AG09319 (cell line): ENCODE measurements around the gene SMYD3.

Source experiments
- DNase-seq: peaks from one replicate; pipeline ENCODE4 v3.0.0-alpha.2; 2010; ENCODE audit warnings: low read depth; ENCODE audit errors: extremely low read depth
- CTCF ChIP-seq: IDR thresholded peaks from 2 replicates; pipeline ENCODE4 v1.5.1; 2011; ENCODE audit warnings: low read depth, mild to moderate bottlenecking, inconsistent platforms, low read length, moderate library complexity

SMYD3 gene

GRCh38 chr1:245809361-245809760 is 697.7 kb downstream of the SMYD3 start:
- no peak for TF ChIP-seq CTCF
- DNase-seq, result no peak

- no peak for TF ChIP-seq CTCF
- DNase-seq, result no peak
These were observed 698.9 kb downstream of the SMYD3 start for GRCh38 chr1:245807954-245808719.

- DNase-seq, result no peak
- no peak for TF ChIP-seq CTCF
These were observed 699.8 kb downstream of the SMYD3 start for GRCh38 chr1:245807306-245807705.

- no peak for TF ChIP-seq CTCF
- no peak for DNase-seq
These were observed 701.5 kb downstream of the SMYD3 start for GRCh38 chr1:245805532-245805931.

- TF ChIP-seq CTCF, result no peak
These were observed 702.4 kb downstream of the SMYD3 start for GRCh38 chr1:245804696-245805095.

GRCh38 chr1:245803666-245804037 is 703.4 kb downstream of the SMYD3 start:
- no peak for TF ChIP-seq CTCF
- DNase-seq, result no peak

More at GRCh38 chr1:245804696-245805095, 702.4 kb downstream of the SMYD3 start:
- no peak for DNase-seq

GRCh38 chr1:245802941-245803665 is 704.0 kb downstream of the SMYD3 start:
- DNase-seq, result no peak
- TF ChIP-seq CTCF, result no peak
